Cardiac fibroblast (primary cell): Measurements from ENCODE around the gene NUS1.
"Not testable (repeated sequence)": the region's sequence is repeated elsewhere in the genome, so short reads cannot be mapped to it uniquely, and the experiment has no call there.

ENCODE experiments used
- DNase-seq, 2 donors: peaks; one replicate each; pipeline versions ENCODE4 v3.0.0 to v3.0.0-alpha.2; 2010; ENCODE audit warnings: low read depth in 2 of 2
- H3K4me3 ChIP-seq, 2 donors: replicated peaks in 1 of 2; 1 replicate in 1 of 2; 2 replicates in 1 of 2; pipeline ENCODE4 v1.5.1; 2011; ENCODE audit warnings: low read depth in 2 of 2, low read length in 2 of 2, mild to moderate bottlenecking in 2 of 2, moderate library complexity in 1 of 2
- CTCF ChIP-seq: IDR thresholded peaks from one replicate; pipeline ENCODE4 v1.5.1; 2011; ENCODE audit warnings: low read depth, mild to moderate bottlenecking, low read length, inconsistent platforms

Gene NUS1

GRCh38 chr6:117674991-117675657, at the start of gene NUS1:
Gene NUS1 (plus strand): TSS chr6:117675469. CDS start chr6:117675671, 202 bp downstream.
- H3K4me3 ChIP-seq, result peak within 1 kb of the TSS; percentile 83 to 84
- TF ChIP-seq CTCF, result peak; percentile 74
- peak; percentile 98 for DNase-seq

GRCh38 chr6:117627533-117627932, 47.7 kb upstream of the NUS1 start:
- DNase-seq, result no peak
- no peak overlapping the region for H3K4me3 ChIP-seq
- no peak for TF ChIP-seq CTCF

- DNase-seq, result no peak
- no peak for TF ChIP-seq CTCF
- H3K4me3 ChIP-seq, result no peak overlapping the region
Measured at GRCh38 chr6:117629119-117629660, 46.1 kb upstream of the NUS1 start.

GRCh38 chr6:117637770-117638169, 37.5 kb upstream of the NUS1 start:
- H3K4me3 ChIP-seq, result no peak overlapping the region
- TF ChIP-seq CTCF, result no peak
- DNase-seq, result no peak

GRCh38 chr6:117642976-117643375, 32.3 kb upstream of the NUS1 start:
- no peak overlapping the region for H3K4me3 ChIP-seq
- TF ChIP-seq CTCF, result no peak
- no peak for DNase-seq

- not testable (repeated sequence) for DNase-seq, H3K4me3 ChIP-seq
Measured at GRCh38 chr6:117651984-117652383, 23.3 kb upstream of the NUS1 start.

GRCh38 chr6:117653949-117654348, 21.3 kb upstream of the NUS1 start:
- DNase-seq, result no peak
- TF ChIP-seq CTCF, result no peak
- no peak overlapping the region for H3K4me3 ChIP-seq
